Peyer's patch (tissue), 4 donors: Measurements from ENCODE around the gene GRID2.

Experiments used
- CTCF ChIP-seq, 6 experiments: fragments of 450-650 bp in 4 of 6; fragments of 200-600 bp in 2 of 6; sonication (generic) in 1 of 6; IDR thresholded peaks; one replicate each; pipeline ENCODE4 v1.5.1; 2017 to 2019; ENCODE audit warnings: antibody characterized with exemption in 6 of 6, mild to moderate bottlenecking in 3 of 6, moderate library complexity in 1 of 6
- POLR2A ChIP-seq, 2 donors: fragments of 450-650 bp; IDR thresholded peaks; one replicate each; pipeline ENCODE4 v1.5.1; 2017; ENCODE audit warnings: antibody characterized with exemption in 2 of 2, mild to moderate bottlenecking in 2 of 2, moderate library complexity in 2 of 2

- no peak for TF ChIP-seq CTCF (IDR thresholded peaks at IDR 0.05)
- TF ChIP-seq POLR2A (IDR thresholded peaks at IDR 0.05), result no peak
Observed at GRCh38 chr4:93446038-93446437, 1142.3 kb downstream of the GRID2 start.
